HG02642 (cell line): Measurements from ENCODE around the gene NAT10.
"Not testable (repeated sequence)": the region's sequence is repeated elsewhere in the genome, so short reads cannot be mapped to it uniquely, and the experiment has no call there.

Experiments
- ATAC-seq: cut with Tn5 transposase; IDR thresholded peaks from one replicate; pipeline ENCODE4 v1.9.1; 2021; ENCODE audit warnings: mild to moderate bottlenecking; ENCODE audit not compliant: unreplicated experiment, poor library complexity

NAT10 gene

DNA sequence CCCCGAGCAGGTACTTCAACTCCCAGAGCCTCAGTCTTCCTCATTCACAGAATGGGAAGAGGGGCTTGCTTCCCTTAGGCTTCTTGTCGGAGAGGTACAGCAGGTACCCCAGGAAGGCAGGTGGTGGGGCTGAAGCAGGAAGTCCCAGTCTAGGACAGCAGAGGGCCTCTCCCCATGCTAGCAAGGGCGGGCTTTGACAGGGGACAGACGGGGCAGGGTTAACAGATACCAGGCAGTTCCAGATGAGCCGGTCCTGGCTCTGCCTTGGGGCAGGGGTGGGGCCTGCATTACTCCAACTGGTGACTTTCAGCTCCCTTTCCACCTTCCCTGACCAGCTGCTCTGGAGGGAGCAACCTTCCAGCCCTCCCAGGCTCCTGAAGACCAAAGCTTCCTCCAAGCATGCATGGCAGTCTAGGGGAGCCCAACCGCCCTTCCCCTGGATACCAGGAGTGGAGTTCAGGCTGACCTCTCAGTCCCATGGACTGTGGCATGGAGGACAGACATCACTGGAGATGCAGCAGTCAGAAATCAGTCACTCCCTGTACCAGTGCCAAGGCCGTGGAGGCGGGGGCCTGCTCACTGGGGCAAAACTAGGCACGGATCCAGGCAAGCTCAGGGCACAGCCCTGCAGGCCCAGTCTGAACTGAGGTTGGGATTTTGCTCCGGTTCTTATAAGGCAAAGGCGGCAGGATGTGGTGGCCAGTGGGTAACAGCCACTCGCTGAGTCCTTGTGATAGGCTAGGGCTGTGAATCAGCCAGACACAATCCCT, 60.5 kb downstream of the NAT10 start:
- ATAC-seq: no peak

DNA sequence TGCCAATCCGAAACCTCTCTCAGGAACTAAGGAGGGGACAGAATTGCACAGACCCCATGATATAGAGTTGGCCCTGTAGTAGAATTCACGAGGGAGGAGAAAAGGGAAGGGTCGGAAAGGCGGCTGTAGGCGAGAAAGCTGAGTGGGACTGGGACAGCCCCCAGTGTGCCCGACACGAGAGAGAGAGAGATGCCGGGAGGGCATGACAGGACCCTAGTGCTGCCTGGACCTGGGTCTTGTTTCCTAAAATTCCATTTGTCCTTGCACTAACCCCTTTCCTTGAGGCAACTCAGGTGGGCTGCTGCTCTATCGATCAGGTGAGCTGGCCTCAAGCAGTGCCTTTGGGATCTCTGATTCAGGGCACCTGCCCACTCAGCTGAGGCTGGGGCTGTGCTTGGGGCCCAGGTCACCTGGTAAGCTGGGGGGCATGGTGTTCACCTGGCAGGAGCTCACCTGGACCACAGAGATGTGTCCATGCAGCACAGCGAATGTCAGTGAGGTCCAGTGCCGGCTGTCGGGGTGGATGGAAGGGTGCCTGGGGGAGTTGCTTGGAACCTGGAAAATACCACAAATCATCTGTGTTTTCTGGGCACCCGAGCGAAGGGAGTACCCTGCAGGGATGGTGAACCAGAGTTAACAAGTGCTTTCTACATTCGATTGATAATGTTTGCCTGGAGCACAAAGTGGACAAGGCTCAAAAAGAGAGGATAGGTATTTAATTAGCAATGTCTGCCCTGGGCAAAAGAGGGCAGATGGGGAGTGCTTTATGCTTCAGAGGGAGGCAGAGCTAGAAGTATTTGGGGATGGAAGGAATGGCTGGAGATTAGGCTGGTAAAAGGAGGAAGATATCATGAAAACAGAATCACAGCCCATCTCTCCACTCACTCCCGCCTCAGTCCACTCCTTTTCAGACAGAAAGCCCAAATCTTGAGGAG, 61.6 kb downstream of the NAT10 start:
- no peak for ATAC-seq

GRCh38 chr11:34167961-34168360, 62.5 kb downstream of the NAT10 start:
- no peak for ATAC-seq

- no peak for ATAC-seq
Measured at GRCh38 chr11:34168642-34169420, 63.4 kb downstream of the NAT10 start.

GRCh38 chr11:34169686-34170085, 64.3 kb downstream of the NAT10 start:
- no peak for ATAC-seq

GRCh38 chr11:34173050-34173449, 67.6 kb downstream of the NAT10 start:
- ATAC-seq: no peak

GRCh38 chr11:34174412-34175041, 69.1 kb downstream of the NAT10 start:
- peak; percentile 90 for ATAC-seq

- no peak for ATAC-seq
Measured at GRCh38 chr11:34175284-34176019, 70.0 kb downstream of the NAT10 start.

DNA sequence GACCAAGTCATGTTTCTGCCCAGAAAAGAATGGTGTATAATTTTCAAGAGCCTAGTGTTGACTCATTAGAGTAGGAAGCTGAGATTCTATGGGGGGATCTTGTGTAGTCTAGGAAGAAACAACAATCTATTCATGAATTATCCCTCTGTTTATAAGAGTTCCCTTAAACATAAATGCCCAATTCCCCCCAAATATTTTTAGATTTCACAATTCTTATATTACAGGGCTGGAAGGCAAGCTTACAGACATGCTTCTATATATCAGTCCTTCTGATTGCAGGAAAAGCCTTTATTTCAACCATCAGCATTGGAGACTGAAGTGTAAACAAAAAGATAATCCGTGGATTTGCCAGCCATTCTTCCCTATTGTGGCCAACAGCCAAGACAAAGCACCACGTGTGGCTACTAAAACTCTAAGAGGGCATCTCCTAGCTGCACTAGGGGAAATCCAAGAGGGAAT, 71.4 kb downstream of the NAT10 start:
- ATAC-seq: no peak

- ATAC-seq: no peak
Measured at GRCh38 chr11:34178209-34178821, 72.9 kb downstream of the NAT10 start.

DNA sequence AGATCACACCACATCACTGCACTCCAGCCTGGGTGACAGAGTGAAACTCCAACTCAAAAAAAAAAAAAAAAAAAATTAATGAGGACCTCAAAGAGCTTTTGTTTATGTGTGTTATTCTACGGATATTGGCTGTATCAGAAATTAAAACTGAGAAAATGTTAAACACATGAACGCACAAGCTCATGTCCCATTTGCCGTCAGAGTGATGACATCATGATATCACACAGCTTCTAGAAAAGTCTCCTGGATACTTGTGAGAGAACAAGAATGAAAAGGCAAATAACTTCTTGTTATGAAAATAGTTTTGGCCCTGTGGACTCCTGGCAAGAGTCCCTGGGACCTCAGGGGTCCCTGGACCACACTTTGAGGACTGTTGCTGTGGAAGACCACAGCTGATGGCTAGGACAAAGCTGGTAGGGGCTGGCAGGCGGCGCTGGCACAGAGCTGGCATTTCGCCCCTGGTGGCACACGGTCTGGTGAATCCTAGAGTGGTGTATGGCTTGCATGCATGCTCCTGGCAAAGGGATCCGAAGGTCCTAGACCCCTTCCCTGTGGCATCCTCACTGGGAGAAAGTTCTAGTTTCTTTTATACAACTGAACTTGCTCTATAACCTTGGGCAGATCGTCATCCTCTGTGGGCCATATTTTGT, 73.7 kb downstream of the NAT10 start:
- no peak for ATAC-seq

DNA sequence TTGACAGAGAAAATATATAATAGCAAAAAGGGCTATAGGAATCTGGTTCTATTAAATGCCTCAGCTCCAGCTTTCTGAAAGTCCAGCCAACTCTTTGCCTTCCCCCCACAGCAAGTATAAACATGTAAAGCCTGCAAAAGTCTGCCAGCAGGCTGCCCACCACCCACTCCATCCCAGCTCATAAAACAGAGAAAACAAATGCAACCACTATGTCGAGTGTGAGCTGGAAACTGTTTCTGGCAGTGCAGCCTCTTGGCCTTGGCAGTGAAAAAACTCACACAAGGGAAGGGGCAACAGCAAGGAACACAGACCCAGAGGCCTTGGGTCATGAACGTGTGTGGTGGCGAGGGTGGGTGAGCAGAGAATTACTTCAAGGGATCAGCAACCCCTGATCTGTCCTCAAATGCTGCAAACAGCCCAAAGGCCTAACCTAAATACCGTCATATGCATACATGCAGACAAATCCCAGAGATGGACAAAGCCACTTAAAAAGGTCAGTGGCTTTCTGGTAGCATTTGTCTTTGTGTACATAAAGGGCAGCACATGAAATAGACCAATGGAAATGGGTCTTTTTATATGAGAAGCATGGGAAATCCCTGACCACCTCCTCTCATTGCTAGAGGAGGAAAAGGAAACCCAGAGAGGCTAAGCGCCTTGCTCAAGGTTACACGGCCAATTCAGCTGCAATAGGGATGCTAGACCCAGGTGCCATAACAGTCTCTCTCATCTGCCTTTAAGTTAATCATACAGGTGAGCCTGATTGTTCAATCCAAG, 74.8 kb downstream of the NAT10 start:
- ATAC-seq: peak; percentile 49

GRCh38 chr11:34180814-34181165, 75.4 kb downstream of the NAT10 start:
- ATAC-seq: not testable (repeated sequence)

GRCh38 chr11:34181251-34181650, 75.8 kb downstream of the NAT10 start:
- no peak for ATAC-seq

- ATAC-seq: no peak
Measured at GRCh38 chr11:34181856-34182405, 76.5 kb downstream of the NAT10 start.

- ATAC-seq: no peak
Measured at GRCh38 chr11:34182425-34182824, 77.0 kb downstream of the NAT10 start.

DNA sequence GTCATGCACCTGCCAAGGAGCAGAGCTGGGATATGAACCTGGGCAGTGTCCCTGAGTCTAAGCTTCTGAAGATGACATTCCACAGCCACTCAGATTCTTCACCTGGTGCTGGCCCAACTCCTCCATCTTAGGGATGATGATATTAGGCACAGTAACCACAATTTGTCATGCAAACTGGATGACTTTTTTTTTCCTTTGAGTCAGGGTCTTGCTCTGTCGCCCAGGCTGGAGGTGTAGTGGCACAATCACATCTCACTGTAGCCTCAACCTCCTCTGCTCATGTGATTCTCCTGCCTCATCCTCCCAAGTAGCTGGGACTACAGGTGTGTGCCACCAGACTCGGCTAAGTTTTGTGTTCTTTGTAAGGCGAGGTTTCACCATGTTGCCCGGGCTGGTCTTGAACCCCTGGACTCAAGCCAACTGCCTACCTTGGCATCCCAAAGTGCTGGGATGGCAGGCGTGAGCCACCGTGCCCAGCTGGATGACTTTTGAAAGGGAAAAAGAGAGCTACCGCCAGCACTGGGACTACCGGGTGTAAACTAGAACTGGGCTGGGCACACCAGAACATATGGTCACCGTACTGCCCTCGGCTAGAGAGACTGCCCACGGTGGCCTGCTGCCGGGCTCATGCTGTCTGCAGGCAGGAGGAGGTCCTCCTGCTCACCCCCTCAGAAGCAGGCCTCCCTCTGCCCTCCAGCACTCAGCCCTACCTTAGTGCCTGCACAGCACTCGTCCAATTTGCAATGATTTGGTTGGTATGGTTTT, 77.7 kb downstream of the NAT10 start:
- no peak for ATAC-seq
